ENCODE results near the gene CRADD.
"Not testable (repeated sequence)": the region's sequence is repeated elsewhere in the genome, so short reads cannot be mapped to it uniquely, and the experiment has no call there.

Gene CRADD

GRCh38 chr12:93873561-93873960, 196.4 kb downstream of the CRADD start:
- no peak for DNase-seq (ENCODE audit: low spot score)

- DNase-seq (ENCODE audit: low spot score): no peak
Observed at GRCh38 chr12:93875157-93875556, 198.0 kb downstream of the CRADD start.

- DNase-seq (ENCODE audit: low spot score): no peak
Observed at GRCh38 chr12:93876360-93876759, 199.2 kb downstream of the CRADD start.

- no peak for DNase-seq (ENCODE audit: low spot score)
Observed at GRCh38 chr12:93877446-93877845, 200.3 kb downstream of the CRADD start.

GRCh38 chr12:93879476-93880421, 202.6 kb downstream of the CRADD start:
- DNase-seq (ENCODE audit: low spot score): no peak

GRCh38 chr12:93880853-93881522, 203.8 kb downstream of the CRADD start:
- DNase-seq (ENCODE audit: low spot score): peak; percentile 26

- no peak for DNase-seq (ENCODE audit: low spot score)
Observed at GRCh38 chr12:93882763-93883162, 205.6 kb downstream of the CRADD start.

- no peak for DNase-seq (ENCODE audit: low spot score)
Observed at GRCh38 chr12:93883436-93884154, 206.4 kb downstream of the CRADD start.

GRCh38 chr12:93884794-93885460, 207.8 kb downstream of the CRADD start:
- no peak for DNase-seq (ENCODE audit: low spot score)

- not testable (repeated sequence) for DNase-seq (ENCODE audit: low spot score)
Observed at GRCh38 chr12:93885973-93886532, 208.9 kb downstream of the CRADD start.

- no peak for DNase-seq (ENCODE audit: low spot score)
Observed at GRCh38 chr12:93886533-93887511, 209.6 kb downstream of the CRADD start.

- no peak for DNase-seq (ENCODE audit: low spot score)
Observed at GRCh38 chr12:93888964-93889363, 211.8 kb downstream of the CRADD start.

- DNase-seq (ENCODE audit: low spot score): no peak
Observed at GRCh38 chr12:93889516-93890212, 212.5 kb downstream of the CRADD start.

GRCh38 chr12:93892423-93893268, 215.5 kb downstream of the CRADD start:
- DNase-seq (ENCODE audit: low spot score): no peak

- no peak for DNase-seq (ENCODE audit: low spot score)
Observed at GRCh38 chr12:93894391-93895088, 217.4 kb downstream of the CRADD start.

GRCh38 chr12:93895089-93895445, 217.9 kb downstream of the CRADD start:
- DNase-seq (ENCODE audit: low spot score): no peak

- DNase-seq (ENCODE audit: low spot score): no peak
Observed at GRCh38 chr12:93896427-93896826, 219.3 kb downstream of the CRADD start.

- no peak for DNase-seq (ENCODE audit: low spot score)
Observed at GRCh38 chr12:93896952-93897351, 219.8 kb downstream of the CRADD start.

All from CD4-positive, alpha-beta T cell treated with Interleukin-2 at 100 ng/mL for 4 hours (primary cell).